GM12878 (cell line): ENCODE results near the gene NR6A1. TPM values are rescaled to one million over a fixed set of nuclear protein-coding genes. Genes with fewer than 3 reads are reported as not detected.

Source experiments
- ATAC-seq: fragments of 200-7000 bp; cut with Tn5 transposase; 3 replicates; pipeline ENCODE4 v1.9.1; 2020; ENCODE audit warnings: mild to moderate bottlenecking, moderate library complexity
- BruUV-seq: library from RNA; stranded (reverse); fragments of 400-500 nt; replicated peaks from 2 replicates; lab custom pipeline; 2021; lab: Mats Ljungman, UMichigan
- CTCF ChIA-PET: fragments of 300-600 bp; sonication (Branson Sonifier 250); formaldehyde crosslinking; extraction: SDS; loops from one replicate; lab custom pipeline; 2021; ENCODE audit warnings: inconsistent platforms; lab: Yijun Ruan, JAX
- POLR2A ChIA-PET: fragments of 350-600 bp; formaldehyde crosslinking; extraction: SDS; loops from one replicate; lab custom pipeline; 2021; ENCODE audit warnings: inconsistent platforms; lab: Charles Lee
- RAD21 ChIA-PET: fragments of 300-600 bp; sonication (Branson Sonifier 250); formaldehyde crosslinking; loops from one replicate; lab custom pipeline; 2023; ENCODE audit warnings: antibody characterized with exemption; ENCODE audit not compliant: unreplicated experiment; lab: Charles Lee
- SMC1A ChIA-PET: fragments of 300-600 bp; sonication (Branson Sonifier 250); formaldehyde crosslinking; loops from one replicate; lab custom pipeline; 2023; ENCODE audit not compliant: unreplicated experiment, uncharacterized antibody; lab: Charles Lee
- DNase-seq: peaks from one replicate; pipeline ENCODE4 v3.0.0-alpha.2; 2011; ENCODE audit warnings: low read depth, low spot score
- FAIRE-seq: peaks from 3 replicates; lab custom pipeline; 2011; peaks lifted over from hg19 to GRCh38; lab: Jason Lieb, UNC
- H2AFZ ChIP-seq: 2 replicates; pipeline ENCODE4 v1.6.0; 2011; ENCODE audit warnings: low read depth, low read length, control low read depth; ENCODE audit not compliant: control insufficient read depth
- H3K27ac ChIP-seq: 2 replicates; pipeline ENCODE4 v1.5.1; 2011; ENCODE audit warnings: control low read depth; ENCODE audit not compliant: control insufficient read depth, insufficient read depth
- H3K27me3 ChIP-seq, 2 experiments: replicated peaks in 1 of 2; 2 replicates each; pipeline versions ENCODE4 v1.6.0 to v1.6.1; 2011; ENCODE audit warnings: low read length in 1 of 2; ENCODE audit not compliant: control insufficient read depth in 2 of 2, insufficient read depth in 2 of 2
- H3K36me3 ChIP-seq, 2 experiments: 2 replicates each; pipeline ENCODE4 v1.5.1; 2011; ENCODE audit warnings: low read length in 1 of 2; ENCODE audit not compliant: control insufficient read depth in 2 of 2, insufficient read depth in 2 of 2
- H3K4me1 ChIP-seq: 2 replicates; pipeline ENCODE4 v1.6.1; 2011; ENCODE audit warnings: mild to moderate bottlenecking, low read length, moderate library complexity, mixed read lengths; ENCODE audit not compliant: control insufficient read depth, insufficient read depth
- H3K4me2 ChIP-seq: 2 replicates; pipeline ENCODE4 v1.6.0; 2011; ENCODE audit warnings: control low read depth; ENCODE audit not compliant: control insufficient read depth, insufficient read depth
- H3K4me3 ChIP-seq: fragments of 200-600 bp; sonication (generic); 2 replicates; pipeline ENCODE4 v1.5.1; 2016
- H3K79me2 ChIP-seq: 2 replicates; pipeline ENCODE4 v1.6.0; 2011; ENCODE audit warnings: low read length; ENCODE audit not compliant: control insufficient read depth, insufficient read depth
- H3K9ac ChIP-seq: 2 replicates; pipeline ENCODE4 v1.8.0; 2011; ENCODE audit warnings: low read length, control low read depth, mixed read lengths; ENCODE audit not compliant: control insufficient read depth, insufficient read depth
- H3K9me3 ChIP-seq: replicated peaks from 3 replicates; pipeline ENCODE4 v1.5.1; 2011; ENCODE audit warnings: mild to moderate bottlenecking, low read length; ENCODE audit not compliant: control insufficient read depth, insufficient read depth
- H4K20me1 ChIP-seq: 2 replicates; pipeline ENCODE4 v1.6.0; 2011; ENCODE audit not compliant: control insufficient read depth, insufficient read depth
- BHLHE40 ChIP-seq, 2 experiments: fragments of 450-650 bp in 1 of 2; IDR thresholded peaks; 2 replicates each; pipeline ENCODE4 v1.6.1; 2011 to 2017; ENCODE audit warnings: low read depth in 2 of 2, borderline replicate concordance in 1 of 2, improper control_type of control experiment in 1 of 2, low read length in 1 of 2, mild to moderate bottlenecking in 1 of 2
- CBFB ChIP-seq: IDR thresholded peaks from 2 replicates; pipeline ENCODE4 v1.6.1; 2016; ENCODE audit warnings: antibody characterized with exemption, low read depth
- CEBPB ChIP-seq, 2 experiments: fragments of 150-350 bp in 1 of 2; IDR thresholded peaks; 2 replicates each; pipeline ENCODE4 v1.6.1; 2012 to 2014; ENCODE audit warnings: low read depth in 2 of 2, low read length in 2 of 2, borderline replicate concordance in 1 of 2, inconsistent platforms in 1 of 2
- CTCF ChIP-seq, 3 experiments: IDR thresholded peaks in 2 of 3; conservative IDR thresholded peaks in 1 of 3; 2 replicates each; pipeline ENCODE4 v1.5.1; 2011; ENCODE audit warnings: low read depth in 3 of 3, low read length in 3 of 3, mild to moderate bottlenecking in 3 of 3, control low read depth in 2 of 3, moderate library complexity in 2 of 3, inconsistent platforms in 1 of 3, mixed read lengths in 1 of 3; ENCODE audit not compliant: control insufficient read depth in 2 of 3, insufficient read depth in 1 of 3; ENCODE audit errors: extremely low read depth in 1 of 3
- EGR1 ChIP-seq, 2 experiments: IDR thresholded peaks; 1 replicate in 1 of 2; 2 replicates in 1 of 2; pipeline ENCODE4 v1.6.1; 2011 to 2012; ENCODE audit warnings: low read depth in 2 of 2, low read length in 2 of 2, borderline replicate concordance in 1 of 2, mild to moderate bottlenecking in 1 of 2, moderate library complexity in 1 of 2
- HCFC1 ChIP-seq: fragments of 150-350 bp; IDR thresholded peaks from 2 replicates; pipeline ENCODE4 v1.6.1; 2014; ENCODE audit warnings: low read length
- HDAC6 ChIP-seq: fragments of 200-600 bp; sonication (generic); IDR thresholded peaks from one replicate; pipeline ENCODE4 v1.8.0; 2017; ENCODE audit warnings: antibody characterized with exemption; ENCODE audit not compliant: unreplicated experiment
- MEF2A ChIP-seq: IDR thresholded peaks from 2 replicates; pipeline ENCODE4 v1.6.1; 2011; ENCODE audit warnings: low read depth, mild to moderate bottlenecking, low read length, moderate library complexity; ENCODE audit not compliant: insufficient read depth
- MYC ChIP-seq: IDR thresholded peaks from 2 replicates; pipeline ENCODE4 v1.6.1; 2011; ENCODE audit warnings: mild to moderate bottlenecking, low read length, moderate library complexity, inconsistent platforms; ENCODE audit not compliant: insufficient read depth, insufficient replicate concordance, insufficient read length, severe bottlenecking
- RAD51 ChIP-seq: fragments of 450-650 bp; IDR thresholded peaks from 2 replicates; pipeline ENCODE4 v1.6.1; 2016; ENCODE audit warnings: moderate library complexity, mild to moderate bottlenecking, inconsistent platforms
- SMAD1 ChIP-seq: fragments of 450-650 bp; IDR thresholded peaks from 2 replicates; pipeline ENCODE4 v1.6.1; 2018; ENCODE audit warnings: mild to moderate bottlenecking, low read depth; ENCODE audit not compliant: partially characterized antibody
- ZNF274 ChIP-seq: IDR thresholded peaks from one replicate; pipeline ENCODE4 v1.8.0; 2011; ENCODE audit not compliant: insufficient read length, insufficient read depth
- WGBS: methylation state at CpG from one replicate; pipeline ENCODE4 v1.1.6; 2016; ENCODE audit warnings: low lambda C conversion rate; ENCODE audit not compliant: insufficient replicate concordance, insufficient coverage; ENCODE audit errors: missing lambda C conversion rate; 5-methylcytosine and 5-hydroxymethylcytosine counted together
- in situ Hi-C: fragments of 300-500 bp; cut with MboI; formaldehyde crosslinking; loops from 9 replicates; pipeline ENCODE4 v1.14.3; 2018; ENCODE audit warnings: mixed read lengths
- intact Hi-C: fragments of 100-400 bp; cut with micrococcal nuclease; formaldehyde crosslinking; loops from one replicate; pipeline ENCODE4 v1.14.2; 2022; ENCODE audit not compliant: unreplicated experiment
- polyA plus RNA-seq, 11 experiments: library from polyadenylated mRNA; depleted of rRNA in 4 of 11; unstranded in 6 of 11; stranded (reverse) in 5 of 11; fragments of >200 nt; fragmentation: Nextera tagmentation in 4 of 11; fragmentation: Illumina TruSeq in 1 of 11; extraction: Ambion mirVana in 4 of 11; extraction: Trizol in 1 of 11; gene quantifications; 1 replicate in 1 of 11; 2 replicates in 10 of 11; pipeline versions ENCODE4 v1.2.1 to v1.2.3, GENCODE V29; 2011 to 2016; ENCODE audit warnings: inconsistent platforms in 2 of 11, missing spikeins in 2 of 11, low read depth in 1 of 11
- total RNA-seq, 4 experiments: library from RNA; depleted of rRNA in 3 of 4; stranded (reverse); fragments of >200 nt in 3 of 4; fragmentation: Illumina TruSeq in 1 of 4; extraction: Trizol in 1 of 4; gene quantifications; 2 replicates each; pipeline versions ENCODE4 v1.2.1 to v1.2.3, GENCODE V29; 2013 to 2021

Gene NR6A1
- total and polyA plus RNA-seq, 10 of the 15 experiments (the other 5 are each of a cell fraction or from before 2014, with no cell fraction given): 1.2 to 9.2 (median 4.6) TPM

GRCh38 chr9:124676159-124676551 lies 95.0 kb downstream of the NR6A1 start (continued):
- TF ChIP-seq MEF2A (no peak), EGR1 (IDR thresholded peaks at IDR 0.05; ENCODE audit: borderline replicate concordance in 1 of 2, low read depth in 2 of 2, low read length in 2 of 2) (no peak), MYC (no peak), HDAC6 (no peak), CEBPB (IDR thresholded peaks at IDR 0.05; ENCODE audit: borderline replicate concordance in 1 of 2, low read depth in 2 of 2, low read length in 2 of 2) (no peak), SMAD1 (no peak), CBFB (no peak), ZNF274 (no peak), HCFC1 (no peak), BHLHE40 (IDR thresholded peaks at IDR 0.05; ENCODE audit: borderline replicate concordance in 1 of 2, low read depth in 2 of 2, low read length in 1 of 2) (no peak)
- TF ChIP-seq, all 136 proteins: peak for 0

GRCh38 chr9:124675261-124676158 lies 95.6 kb downstream of the NR6A1 start:
- Histone ChIP-seq H3K27ac (no peak overlapping the region), H3K9me3 (no peaks in the 10 kb centered on the region; the same call in 2 of the 3 replicates), H3K4me3 (no peak overlapping the region), H2AFZ (no peak overlapping the region), H3K9ac (no peak overlapping the region), H4K20me1 (no peaks in the 10 kb centered on the region), H3K4me2 (no peak overlapping the region), H3K36me3 (peaks cover 0 to 3% of the 10 kb centered on the region in 2 experiments; a peak in 2 of 4 replicates), H3K4me1 (peaks cover 5% of the 10 kb centered on the region; the same call in 1 of the 2 replicates), H3K27me3 (no peaks in the 10 kb centered on the region), H3K79me2 (peaks cover 17% of the 10 kb centered on the region)
- TF ChIP-seq CTCF (IDR thresholded peaks at IDR 0.05 in 2 of 3, conservative IDR thresholded peaks at IDR 0.05 in 1 of 3; ENCODE audit: control insufficient read depth in 2 of 3, extremely low read depth in 1 of 3, insufficient read depth in 1 of 3, low read depth in 3 of 3, low read length in 3 of 3): 0 out of 6 replicates have a peak, but pooled peaks of 2 of the 3 experiments have one; percentile 1 to 9
- no peak for TF ChIP-seq RAD51
- ChIA-PET CTCF (interaction anchor here (0.7 to 3.1 kb wide), 5 partner anchors 36 to 139 kb away, joined by 3 to 13 read pairs (median 4); no protein-coding TSS in a partner anchor), RAD21 (interaction anchor here (1.2 kb wide), 1 partner anchor 58 kb away, joined by 3 read pairs; no protein-coding TSS in a partner anchor), POLR2A (interaction anchor here (6.0 kb wide), 1 partner anchor 15 kb away, joined by 35 read pairs; no protein-coding TSS in a partner anchor), SMC1A (interaction anchor here (0.9 to 3.2 kb wide), 9 partner anchors 11 to 58 kb away, joined by 3 to 22 read pairs (median 5); no protein-coding TSS in a partner anchor)
- WGBS: 75% methylated on average over 6 of the region's 6 CpGs
- ATAC-seq: peak; percentile 31; the same call in 1 of the 3 replicates
- BruUV-seq: no TSS peak
- in situ Hi-C loops: no loop called here
- FAIRE-seq: no peak
- DNase-seq: no peak
- intact Hi-C loops: no loop called here
